GM12891 (cell line): ENCODE measurements around the gene NAA50. TPM values are rescaled to one million over a fixed set of nuclear protein-coding genes. Genes with fewer than 3 reads are reported as not detected.

Experiments used
- DNase-seq: peaks from one replicate; pipeline ENCODE4 v3.0.0; 2011; ENCODE audit warnings: low spot score; ENCODE audit not compliant: insufficient read length
- FAIRE-seq: peaks from 2 replicates; lab custom pipeline; 2011; peaks lifted over from hg19 to GRCh38; lab: Jason Lieb, UNC
- PAX5 ChIP-seq: IDR thresholded peaks from 2 replicates; pipeline ENCODE4 v1.6.1; 2011; ENCODE audit warnings: low read length, moderate library complexity, mild to moderate bottlenecking; ENCODE audit not compliant: insufficient read depth, severe bottlenecking
- POLR2A ChIP-seq: IDR thresholded peaks from 2 replicates; pipeline ENCODE4 v1.6.1; 2011; ENCODE audit warnings: low read depth, low read length, control low read depth
- POLR2AphosphoS5 ChIP-seq: IDR thresholded peaks from 2 replicates; pipeline ENCODE4 v1.6.1; 2011; ENCODE audit warnings: low read depth, low read length, control low read depth
- POU2F2 ChIP-seq: IDR thresholded peaks from 2 replicates; pipeline ENCODE4 v1.6.1; 2011; ENCODE audit warnings: low read depth, mild to moderate bottlenecking, control low read depth, low read length, moderate library complexity
- SPI1 ChIP-seq: IDR thresholded peaks from 2 replicates; pipeline ENCODE4 v1.6.1; 2011; ENCODE audit warnings: low read depth, low read length, control low read depth
- TAF1 ChIP-seq: IDR thresholded peaks from 2 replicates; pipeline ENCODE4 v1.6.1; 2011; ENCODE audit warnings: low read depth, low read length, control low read depth
- polyA plus RNA-seq: library from polyadenylated mRNA; unstranded; fragments of >200 nt; gene quantifications from one replicate; pipeline ENCODE4 v1.2.1, GENCODE V29; 2012; ENCODE audit warnings: low read depth, missing spikeins, inconsistent platforms; ENCODE audit not compliant: missing spikeins

NAA50 gene
- 44.4 TPM for polyA plus RNA-seq

- TF ChIP-seq POLR2A = peak; percentile 74
- no peak for TF ChIP-seq SPI1
- TF ChIP-seq TAF1 = peak; percentile 62
- TF ChIP-seq POU2F2 = no peak
- peak; percentile 72 for TF ChIP-seq POLR2AphosphoS5
- TF ChIP-seq PAX5 = no peak
- DNase-seq (peak; percentile 72), FAIRE-seq (peak; percentile 97)
These were observed at the start of gene NAA50 for GRCh38 chr3:113745756-113746547. TSS of gene NAA50 (minus strand) at chr3:113746249. CDS start at chr3:113745949, 300 bp downstream.

DNA sequence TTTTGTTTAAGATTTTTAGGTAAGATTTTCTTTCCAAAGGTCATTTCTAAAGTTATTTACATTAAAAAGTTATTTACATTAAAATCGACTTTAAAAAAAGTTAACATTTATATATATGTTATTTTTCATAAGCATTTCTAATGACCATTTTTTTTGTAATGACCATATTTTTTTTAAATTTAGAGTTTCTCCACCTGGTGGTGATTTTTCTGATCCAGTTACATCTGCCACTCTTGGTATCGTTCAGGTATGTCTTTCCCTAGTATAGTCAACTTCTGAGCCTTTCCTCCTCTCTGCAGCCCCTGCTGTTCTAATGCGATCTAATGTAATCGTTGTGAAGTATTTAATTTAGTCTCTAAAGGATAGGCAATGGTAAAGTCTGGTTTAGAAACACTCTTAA lies 49.6 kb upstream of the NAA50 start:
- DNase-seq (no peak), FAIRE-seq (no peak)
- TF ChIP-seq SPI1 = no peak
- no peak for TF ChIP-seq POLR2A
- TF ChIP-seq POLR2AphosphoS5 = no peak
- no peak for TF ChIP-seq POU2F2
- no peak for TF ChIP-seq TAF1
- TF ChIP-seq PAX5 = no peak

- DNase-seq = no peak
- no peak for TF ChIP-seq POLR2A
- 0 out of 2 replicates have a peak, but pooled peaks have one; percentile 28 for TF ChIP-seq SPI1
- FAIRE-seq = peak; percentile 5
These were observed 48.5 kb upstream of the NAA50 start for GRCh38 chr3:113794526-113794925.

DNA sequence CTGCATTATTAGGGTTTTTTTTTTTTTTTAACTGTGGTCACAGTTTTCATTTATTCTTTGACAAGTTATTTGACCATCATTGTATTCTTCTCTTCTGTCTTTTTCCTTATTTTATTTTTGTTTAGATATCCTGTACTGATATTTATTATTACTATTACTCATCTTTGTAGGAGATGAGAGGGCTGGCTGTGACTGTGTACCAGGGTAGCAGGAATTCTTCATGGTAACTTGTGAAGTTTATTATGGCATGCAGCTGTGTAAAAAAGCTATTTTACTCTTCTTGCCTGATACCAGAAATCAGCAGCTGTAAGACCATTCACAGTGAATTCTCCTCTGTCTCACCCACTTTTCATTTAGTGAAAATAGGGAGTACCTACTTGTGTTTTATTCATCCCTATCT lies 45.3 kb upstream of the NAA50 start:
- no peak for FAIRE-seq
- no peak for DNase-seq
- TF ChIP-seq PAX5 (no peak), TAF1 (no peak), POLR2A (no peak), SPI1 (no peak), POLR2AphosphoS5 (no peak), POU2F2 (no peak)

DNA sequence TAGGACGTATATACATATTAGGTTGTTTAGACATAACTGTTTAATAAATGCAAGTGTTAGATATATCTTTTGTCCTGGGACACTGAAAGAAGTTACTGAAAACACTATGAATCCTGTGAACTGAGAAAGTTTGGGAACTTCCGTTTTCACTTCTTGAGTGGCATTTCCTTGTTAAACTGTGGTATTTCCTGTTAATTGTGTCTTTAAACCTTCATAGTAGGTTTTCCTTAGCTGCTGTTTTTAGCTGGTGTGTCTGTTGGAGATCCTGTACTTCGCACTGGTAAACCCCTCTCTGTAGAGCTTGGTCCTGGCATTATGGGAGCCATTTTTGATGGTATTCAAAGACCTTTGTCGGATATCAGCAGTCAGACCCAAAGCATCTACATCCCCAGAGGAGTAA lies 37.9 kb upstream of the NAA50 start:
- FAIRE-seq = peak; percentile 63
- TF ChIP-seq POLR2AphosphoS5 (no peak), PAX5 (no peak), POLR2A (no peak), TAF1 (no peak), SPI1 (no peak), POU2F2 (no peak)
- DNase-seq = no peak

GRCh38 chr3:113783463-113783862 lies 37.4 kb upstream of the NAA50 start:
- FAIRE-seq (no peak), DNase-seq (no peak)
- TF ChIP-seq PAX5 = no peak
- TF ChIP-seq SPI1 = no peak
- no peak for TF ChIP-seq TAF1
- no peak for TF ChIP-seq POU2F2
- TF ChIP-seq POLR2A = no peak
- no peak for TF ChIP-seq POLR2AphosphoS5

DNA sequence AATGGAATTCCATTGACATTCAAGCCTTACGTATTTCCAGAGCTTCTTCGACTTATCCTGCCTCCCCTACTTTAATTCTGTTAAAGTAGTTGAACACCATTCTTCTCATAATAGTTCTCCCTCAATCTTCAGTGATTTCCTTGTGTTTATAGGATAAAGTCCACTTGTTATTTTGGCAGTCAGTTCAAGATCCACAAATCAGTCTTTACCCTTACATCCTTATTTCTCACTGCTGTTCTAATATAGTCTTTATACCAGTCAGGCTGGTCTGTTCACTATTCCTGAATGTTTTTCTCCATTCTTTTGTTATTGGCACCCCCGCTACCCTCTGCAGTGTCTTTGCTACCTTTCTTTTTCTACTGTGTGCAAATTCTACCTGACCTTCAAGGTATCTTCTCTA lies 30.5 kb upstream of the NAA50 start:
- DNase-seq (no peak), FAIRE-seq (no peak)
- TF ChIP-seq TAF1 (no peak), POU2F2 (no peak)

DNA sequence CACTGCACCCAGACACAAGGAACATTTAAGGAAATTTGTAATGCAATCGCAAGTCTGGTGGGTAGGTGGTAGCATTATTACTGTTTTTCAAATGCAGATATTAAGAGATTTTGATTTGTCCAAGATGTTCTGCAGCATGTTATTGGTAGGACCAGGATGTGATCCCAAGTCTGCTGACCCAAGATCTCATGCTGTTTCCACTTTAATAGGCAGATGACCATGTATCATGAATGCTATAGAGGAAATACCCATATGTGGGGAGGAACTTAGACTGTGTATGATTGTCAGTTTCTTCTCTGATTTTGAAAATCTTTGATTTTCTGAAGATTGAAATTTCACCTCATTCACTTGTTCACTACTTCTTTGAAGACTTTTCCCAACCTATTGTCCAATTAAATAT lies 29.5 kb upstream of the NAA50 start:
- DNase-seq (no peak), FAIRE-seq (no peak)
- TF ChIP-seq POLR2AphosphoS5 = no peak
- no peak for TF ChIP-seq POLR2A
- no peak for TF ChIP-seq SPI1
- TF ChIP-seq PAX5 = no peak
- TF ChIP-seq TAF1 = no peak
- TF ChIP-seq POU2F2 = no peak

DNA sequence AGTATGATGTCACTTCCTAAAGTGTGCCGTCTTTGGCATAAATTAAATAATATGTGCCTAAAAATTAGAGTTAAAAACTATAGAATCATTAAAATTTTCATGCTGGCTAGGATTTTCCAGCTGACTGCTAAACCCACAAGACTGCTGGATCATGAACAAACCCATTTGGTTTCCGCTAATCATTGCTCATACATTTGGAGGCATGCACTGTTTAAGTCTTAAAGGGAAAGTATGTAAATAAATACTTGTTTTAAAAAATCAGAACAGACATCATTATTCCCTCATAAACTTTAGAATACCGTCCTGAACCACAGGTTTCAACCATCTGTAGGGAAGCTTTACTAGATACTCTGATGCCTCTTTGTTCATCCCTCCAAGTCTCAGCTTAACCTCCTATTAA lies 27.3 kb upstream of the NAA50 start:
- DNase-seq (no peak), FAIRE-seq (no peak)
- TF ChIP-seq POU2F2 (no peak), POLR2AphosphoS5 (no peak), POLR2A (no peak), SPI1 (no peak), TAF1 (no peak), PAX5 (no peak)

DNA sequence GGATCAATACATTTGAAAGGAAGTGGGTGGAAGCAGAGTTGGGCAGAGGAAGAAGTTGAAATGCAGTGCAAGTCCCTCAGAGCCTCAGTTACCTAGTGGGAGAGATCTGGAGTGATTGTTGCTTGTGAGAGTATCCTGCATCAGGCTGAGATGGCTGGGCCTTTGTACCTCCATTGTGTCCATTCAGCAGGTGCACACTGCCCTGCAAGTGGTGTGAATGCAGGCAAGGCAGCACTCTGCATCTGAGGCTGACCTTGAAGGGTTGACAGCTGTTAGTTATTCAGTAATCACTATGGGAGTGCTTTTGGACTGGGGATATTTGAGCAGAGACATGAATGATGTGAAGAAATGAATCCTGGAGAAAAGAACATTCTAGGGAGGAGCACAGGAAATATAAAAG lies 25.9 kb upstream of the NAA50 start:
- DNase-seq = no peak
- FAIRE-seq = no peak
- TF ChIP-seq POLR2A = no peak
- no peak for TF ChIP-seq POU2F2
- TF ChIP-seq POLR2AphosphoS5 = no peak
- TF ChIP-seq SPI1 = no peak
- no peak for TF ChIP-seq TAF1
- no peak for TF ChIP-seq PAX5
